T-cell (primary cell): ENCODE data around the gene TTC17. TPM values are rescaled to one million over a fixed set of nuclear protein-coding genes. Genes with fewer than 3 reads are reported as not detected.

Experiments used
- ATAC-seq, 4 experiments: fragments of 200-7000 bp in 3 of 4; fragments of 150-1000 bp in 1 of 4; cut with Tn5 transposase; replicated peaks in 1 of 4; 1 replicate in 3 of 4; 2 replicates in 1 of 4; pipeline ENCODE4 v1.10.0; 2021; ENCODE audit warnings: moderate library complexity in 3 of 4, mild to moderate bottlenecking in 2 of 4, moderate number of reproducible peaks in 1 of 4
- CTCF ChIA-PET, 2 donors: fragments of 300-600 bp; sonication (Branson Sonifier 250); formaldehyde crosslinking; loops; one replicate each; lab custom pipeline; 2022; ENCODE audit warnings: antibody characterized with exemption in 2 of 2; lab: Charles Lee
- POLR2A ChIA-PET, 2 donors: fragments of 300-600 bp; sonication (Branson Sonifier 250); formaldehyde crosslinking; loops; one replicate each; lab custom pipeline; 2022; ENCODE audit warnings: antibody characterized with exemption in 2 of 2; lab: Charles Lee
- DNase-seq, 35 experiments: peaks; one replicate each; pipeline versions ENCODE4 v3.0.0 to v3.0.0-alpha.2; 2013 to 2023
- H3K27ac ChIP-seq: one replicate; pipeline ENCODE4 v1.5.1; 2013; ENCODE audit warnings: low read length
- H3K27me3 ChIP-seq, 2 experiments: replicated peaks in 1 of 2; 1 replicate in 1 of 2; 2 replicates in 1 of 2; pipeline versions ENCODE4 v1.6.1 to v1.7.0; 2013; ENCODE audit warnings: low read length in 1 of 2, mixed read lengths in 1 of 2; ENCODE audit not compliant: control insufficient read depth in 2 of 2, insufficient read depth in 2 of 2; ENCODE audit errors: extremely low read depth in 1 of 2
- H3K36me3 ChIP-seq, 2 donors: 1 replicate in 1 of 2; 2 replicates in 1 of 2; pipeline versions ENCODE4 v1.6.1 to v1.7.0; 2013; ENCODE audit warnings: low read length in 1 of 2; ENCODE audit not compliant: control insufficient read depth in 2 of 2, insufficient read depth in 1 of 2; ENCODE audit errors: extremely low read depth in 1 of 2
- H3K4me1 ChIP-seq, 2 experiments: 1 replicate in 1 of 2; 2 replicates in 1 of 2; pipeline versions ENCODE4 v1.6.1 to v1.7.0; 2013; ENCODE audit warnings: low read length in 2 of 2, mixed read lengths in 1 of 2; ENCODE audit not compliant: insufficient read depth in 2 of 2, control insufficient read depth in 1 of 2; ENCODE audit errors: extremely low read depth in 1 of 2
- H3K4me3 ChIP-seq, 2 donors: 1 replicate in 1 of 2; 2 replicates in 1 of 2; pipeline versions ENCODE4 v1.5.1 to v1.7.0; 2013; ENCODE audit warnings: mild to moderate bottlenecking in 2 of 2, low read length in 1 of 2, moderate library complexity in 1 of 2; ENCODE audit not compliant: control insufficient read depth in 1 of 2; ENCODE audit errors: extremely low read depth in 1 of 2
- H3K9me3 ChIP-seq: 2 replicates; pipeline ENCODE4 v1.7.0; 2013
- H3K27ac Mint-ChIP-seq, 2 donors: one replicate each; pipeline ENCODE4 v1.8.0; 2020 to 2021; ENCODE audit warnings: mild to moderate bottlenecking in 2 of 2, mixed read lengths in 2 of 2
- H3K27me3 Mint-ChIP-seq, 2 donors: one replicate each; pipeline ENCODE4 v1.8.0; 2021 to 2022; ENCODE audit warnings: mixed read lengths in 2 of 2
- H3K36me3 Mint-ChIP-seq: one replicate; pipeline ENCODE4 v1.8.0; 2021; ENCODE audit warnings: mixed read lengths
- H3K4me1 Mint-ChIP-seq, 3 donors: one replicate each; pipeline ENCODE4 v1.8.0; 2020 to 2022; ENCODE audit warnings: mixed read lengths in 3 of 3, mild to moderate bottlenecking in 1 of 3
- H3K4me3 Mint-ChIP-seq, 3 donors: one replicate each; pipeline ENCODE4 v1.8.0; 2020 to 2022; ENCODE audit warnings: mild to moderate bottlenecking in 3 of 3, mixed read lengths in 3 of 3, moderate library complexity in 3 of 3
- H3K9me3 Mint-ChIP-seq, 3 donors: one replicate each; pipeline ENCODE4 v1.8.0; 2020 to 2022; ENCODE audit warnings: mixed read lengths in 3 of 3
- WGBS: methylation state at CpG from one replicate; pipeline ENCODE4 v1.1.5; 2013; ENCODE audit warnings: missing lambda C conversion rate; ENCODE audit not compliant: insufficient coverage; 5-methylcytosine and 5-hydroxymethylcytosine counted together
- total RNA-seq, 35 experiments: library from RNA in 6 of 35; stranded (reverse) in 6 of 35; fragments of 120-200 nt in 1 of 35; gene quantifications; one replicate each; pipeline versions ENCODE4 v1.2.1 to v1.2.4 and lab custom pipeline; 2013 to 2026

TTC17 gene
- total RNA-seq, 5 donors from 2014 or later (not counting 1 experiment from before 2014, with no cell fraction given): 72.4 to 123 (median 94.8) TPM

DNA sequence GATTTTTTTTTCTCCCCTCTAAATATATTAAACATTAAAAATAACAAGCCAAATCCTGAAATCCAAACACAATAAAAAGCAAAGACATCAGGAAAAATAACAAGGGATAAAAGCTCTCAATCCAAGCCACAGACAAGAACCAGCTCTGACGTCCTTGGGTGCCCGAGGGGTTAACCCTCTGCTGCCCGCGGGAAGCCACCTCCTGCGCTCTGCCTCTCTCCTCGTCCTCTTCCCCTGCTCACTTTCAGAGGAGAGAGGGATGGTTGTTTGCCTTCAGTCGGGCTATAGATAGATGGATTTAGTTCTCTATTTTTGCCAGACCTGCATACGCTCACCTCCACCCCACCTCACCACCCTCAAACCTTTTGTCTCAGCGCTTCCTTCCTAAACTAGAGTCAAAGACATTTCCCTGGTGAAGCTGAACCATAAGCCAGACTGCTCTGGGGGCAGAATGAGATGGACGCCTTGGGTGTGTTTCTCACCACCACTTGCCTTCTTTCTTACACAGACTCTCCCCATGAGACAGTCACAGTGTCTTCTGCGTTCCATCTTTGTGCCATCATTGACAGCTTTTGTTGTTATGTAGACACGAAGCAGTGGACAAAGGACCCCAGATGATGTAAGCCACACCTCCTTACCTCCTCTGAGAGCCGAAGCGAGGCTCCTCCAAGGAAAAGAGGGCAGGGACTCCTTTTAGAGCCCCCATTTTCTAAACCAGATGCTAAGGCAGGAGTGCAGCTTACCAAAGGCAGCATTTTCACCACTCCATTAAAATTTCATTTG is 179.3 kb downstream of the TTC17 start:
- no peaks in the 10 kb centered on the region for H3K36me3 ChIP-seq
- H3K27ac ChIP-seq: no peak overlapping the region
- H3K27me3 ChIP-seq: peaks cover 2 to 32% of the 10 kb centered on the region in 2 experiments
- Mint-ChIP-seq H3K9me3 (peaks cover 0 to 4% (median 4%) of the 10 kb centered on the region in 3 donors), H3K36me3 (no peaks in the 10 kb centered on the region), H3K4me1 (no peaks in the 10 kb centered on the region), H3K4me3 (no peak overlapping the region), H3K27ac (no peak overlapping the region), H3K27me3 (peaks cover 40 to 44% of the 10 kb centered on the region in 2 donors)
- no peak overlapping the region for H3K4me3 ChIP-seq
- ATAC-seq: no peak
- 37% methylated on average over 2 of the region's 14 CpGs for WGBS
- ChIA-PET POLR2A (no interaction called here), CTCF (interaction anchor here in 1 of 2 donors (0.6 kb wide), 1 partner anchor 319 kb away, joined by 5 read pairs; no protein-coding TSS in a partner anchor)
- no peaks in the 10 kb centered on the region for H3K9me3 ChIP-seq
- H3K4me1 ChIP-seq: no peaks in the 10 kb centered on the region
- DNase-seq: no peak

DNA sequence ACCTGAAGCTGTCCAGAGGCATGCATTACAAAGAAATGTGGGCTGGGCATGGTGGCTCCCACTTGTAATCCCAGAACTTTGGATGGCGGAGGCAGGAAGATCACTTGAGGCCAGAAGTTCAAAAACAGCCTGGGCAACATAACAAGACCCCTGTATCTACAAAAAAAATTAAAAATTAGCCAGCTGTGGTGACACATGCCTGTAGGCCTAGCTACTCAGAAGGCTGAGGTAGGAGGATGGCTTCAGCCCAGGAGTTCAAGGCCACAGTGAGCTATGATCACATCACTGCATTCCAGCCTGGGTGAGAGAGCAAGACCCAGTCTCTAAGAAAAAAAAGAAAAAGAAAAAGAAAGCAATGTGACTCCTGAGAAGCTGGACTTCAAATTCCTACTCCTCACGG is 183.3 kb downstream of the TTC17 start:
- H3K4me1 ChIP-seq: no peaks in the 10 kb centered on the region
- no peaks in the 10 kb centered on the region for H3K36me3 Mint-ChIP-seq
- peaks cover 0 to under 1% (median under 1%) of the 10 kb centered on the region in 3 donors for H3K4me1 Mint-ChIP-seq
- ChIA-PET POLR2A (no interaction called here), CTCF (no interaction called here)
- whole genome bisulfite sequencing: no CpG with 5 or more reads among the region's 2 CpGs
- H3K4me3 Mint-ChIP-seq: no peak overlapping the region
- no peaks in the 10 kb centered on the region for H3K9me3 ChIP-seq
- ATAC-seq (no peak), DNase-seq (no peak)
- H3K36me3 ChIP-seq: no peaks in the 10 kb centered on the region
- no peak overlapping the region for H3K27ac ChIP-seq
- H3K27ac Mint-ChIP-seq: no peak overlapping the region
- peaks cover 0 to 4% (median 4%) of the 10 kb centered on the region in 3 donors for H3K9me3 Mint-ChIP-seq
- H3K27me3 ChIP-seq: peaks cover 0 to 27% of the 10 kb centered on the region in 2 experiments
- H3K27me3 Mint-ChIP-seq: peaks cover 44 to 53% of the 10 kb centered on the region in 2 donors
- no peak overlapping the region for H3K4me3 ChIP-seq

DNA sequence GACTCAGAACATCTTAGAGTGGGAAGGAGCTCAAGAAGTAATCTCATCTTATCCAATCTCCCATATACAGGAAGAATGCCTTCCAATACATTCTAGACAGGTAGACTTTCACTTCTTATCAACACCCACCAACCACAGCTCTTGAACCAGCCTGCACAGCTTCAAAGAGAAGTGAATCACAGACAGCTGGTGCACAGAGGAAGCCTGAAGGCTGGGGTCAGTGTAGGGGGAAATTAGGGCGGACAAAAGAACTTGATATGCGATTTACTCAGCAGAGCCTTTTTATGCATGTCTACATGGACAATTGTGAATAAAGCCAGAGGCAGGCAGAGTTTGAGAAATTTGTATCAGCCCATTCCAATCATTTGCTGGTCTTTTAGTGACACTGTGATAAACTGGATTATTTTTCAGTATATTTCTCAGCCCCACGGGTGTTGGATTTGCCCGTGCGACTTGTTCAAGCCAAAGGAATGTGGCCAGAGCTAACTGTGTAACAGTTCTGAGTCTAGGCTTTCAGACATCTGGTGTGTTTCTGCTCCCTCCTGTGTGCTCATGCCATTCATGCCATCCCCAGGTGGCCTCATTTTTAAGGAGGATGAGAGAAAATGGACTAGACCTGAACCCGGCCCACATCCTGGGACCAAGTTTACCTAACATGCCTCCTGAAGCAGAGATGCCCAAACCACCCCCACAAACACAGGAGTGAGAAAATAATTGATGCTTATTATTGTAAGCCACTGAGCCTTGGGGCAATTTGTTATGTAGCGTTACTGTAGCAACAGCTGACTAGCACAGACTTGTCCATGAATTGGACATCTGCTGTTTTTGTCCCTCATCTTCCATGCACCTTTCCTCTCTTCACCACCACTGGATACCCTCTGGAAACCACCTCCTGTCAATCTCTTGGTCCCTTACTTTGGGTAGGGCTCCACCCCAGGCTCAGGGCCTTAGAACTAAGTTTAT is 184.3 kb downstream of the TTC17 start:
- POLR2A ChIA-PET: no interaction called here
- peaks cover 35 to 45% of the 10 kb centered on the region in 2 donors for H3K27me3 Mint-ChIP-seq
- CTCF ChIA-PET: no interaction called here
- Histone ChIP-seq H3K27me3 (peaks cover 0 to 26% of the 10 kb centered on the region in 2 experiments), H3K9me3 (no peaks in the 10 kb centered on the region), H3K4me1 (peaks cover 0 to 3% of the 10 kb centered on the region in 2 experiments), H3K4me3 (no peak overlapping the region), H3K36me3 (no peaks in the 10 kb centered on the region), H3K27ac (no peak overlapping the region)
- H3K4me3 Mint-ChIP-seq: no peak overlapping the region
- ATAC-seq: no peak
- 100% methylated on average over 2 of the region's 7 CpGs for WGBS
- H3K9me3 Mint-ChIP-seq: peaks cover 0 to 4% (median 4%) of the 10 kb centered on the region in 3 donors
- no peak for DNase-seq
- no peaks in the 10 kb centered on the region for H3K36me3 Mint-ChIP-seq
- peaks cover 0 to 2% (median 2%) of the 10 kb centered on the region in 3 donors for H3K4me1 Mint-ChIP-seq
- H3K27ac Mint-ChIP-seq: no peak overlapping the region

Other genes starting within 250 kb of the TTC17 start
- gene API5, start 46.9 kb upstream of the TTC17 start, total RNA-seq: 100 to 1,000 TPM in 1 of 5 donors, 10 to 100 TPM in 4; 71.1 to 101 (median 97.2) TPM